Sigmoid colon (tissue), 7 donors: ENCODE data around the gene PCAT6. TPM values are rescaled to one million over a fixed set of nuclear protein-coding genes. Genes with fewer than 3 reads are reported as not detected.

Experiments used
- DNase-seq: peaks from one replicate; pipeline ENCODE4 v3.0.0-alpha.2; 2019
- H3K27ac ChIP-seq, 4 donors: fragments of 200-600 bp; sonication (generic); one replicate each; pipeline ENCODE4 v1.5.1; 2016 to 2019; ENCODE audit warnings: mild to moderate bottlenecking in 1 of 4
- H3K27me3 ChIP-seq, 3 donors: fragments of 200-600 bp; sonication (generic); one replicate each; pipeline ENCODE4 v1.5.1; 2019; ENCODE audit warnings: mild to moderate bottlenecking in 1 of 3
- H3K36me3 ChIP-seq, 4 donors: fragments of 200-600 bp; sonication (generic); one replicate each; pipeline ENCODE4 v1.5.1; 2016 to 2019
- H3K4me1 ChIP-seq, 4 donors: fragments of 200-600 bp; sonication (generic); one replicate each; pipeline ENCODE4 v1.5.1; 2017 to 2019
- H3K4me3 ChIP-seq, 4 donors: fragments of 200-600 bp; sonication (generic); one replicate each; pipeline ENCODE4 v1.5.1; 2017 to 2019; ENCODE audit warnings: mild to moderate bottlenecking in 2 of 4, moderate library complexity in 1 of 4
- H3K9me3 ChIP-seq, 4 donors: fragments of 200-600 bp in 3 of 4; sonication (generic) in 3 of 4; one replicate each; pipeline versions ENCODE4 v1.5.1 to v1.6.1; 2013 to 2019
- CTCF ChIP-seq, 4 experiments: fragments of 450-650 bp in 3 of 4; fragments of 200-600 bp in 1 of 4; IDR thresholded peaks; one replicate each; pipeline ENCODE4 v1.5.1; 2016 to 2019; ENCODE audit warnings: antibody characterized with exemption in 4 of 4, mild to moderate bottlenecking in 3 of 4, moderate library complexity in 2 of 4
- EP300 ChIP-seq, 4 donors: sonication (generic); formaldehyde crosslinking; IDR thresholded peaks; one replicate each; pipeline ENCODE4 v1.6.1; 2017; ENCODE audit warnings: antibody characterized with exemption in 4 of 4
- POLR2A ChIP-seq, 2 donors: fragments of 450-650 bp; IDR thresholded peaks; one replicate each; pipeline ENCODE4 v1.6.1; 2016; ENCODE audit warnings: antibody characterized with exemption in 2 of 2, mild to moderate bottlenecking in 2 of 2, moderate library complexity in 2 of 2
- POLR2AphosphoS5 ChIP-seq, 4 donors: sonication (generic); formaldehyde crosslinking; IDR thresholded peaks; one replicate each; pipeline ENCODE4 v1.6.1; 2017; ENCODE audit warnings: antibody characterized with exemption in 4 of 4
- WGBS, 2 donors: extraction: QIAGEN DNeasy Blood & Tissue Kit; methylation state at CpG; one replicate each; pipeline ENCODE4 v1.1.7; 2013; 5-methylcytosine and 5-hydroxymethylcytosine counted together
- intact Hi-C: fragments of 100-400 bp; cut with DNase I; formaldehyde crosslinking; loops from one replicate; pipeline ENCODE4 v1.15.1; 2023
- polyA plus RNA-seq, 3 donors: library from polyadenylated mRNA; stranded (reverse); fragments of 200-250 nt; gene quantifications; one replicate each; pipeline ENCODE4 v1.2.3, GENCODE V29; 2013
- total RNA-seq, 4 donors: library from RNA; depleted of rRNA; stranded (reverse); fragments of >200 nt; gene quantifications; one replicate each; pipeline ENCODE4 v1.1.0, GENCODE V29; 2016
- donor health status: healthy with polysubstance abuse.
- donor health status: Bipolar disorder and iron deficiency.
- donor health status: healthy.

The PCAT6 gene
- total and polyA plus RNA-seq, 7 donors = 1.6 to 1.7 TPM; not detected in 5

GRCh38 chr1:202831906-202832305 lies 21.2 kb downstream of the PCAT6 start:
- Histone ChIP-seq H3K4me3 (no peak overlapping the region), H3K27ac (no peak overlapping the region), H3K36me3 (no peaks in the 10 kb centered on the region), H3K27me3 (no peaks in the 10 kb centered on the region), H3K9me3 (no peaks in the 10 kb centered on the region), H3K4me1 (no peaks in the 10 kb centered on the region)
- TF ChIP-seq POLR2A (IDR thresholded peaks at IDR 0.05) = no peak
- intact Hi-C loops = no loop called here
- 77 to 94% methylated on average over 3 of the region's 3 CpGs for WGBS, 2 donors
- no peak for DNase-seq

- Histone ChIP-seq H3K4me3 (no peak overlapping the region), H3K36me3 (no peaks in the 10 kb centered on the region), H3K27ac (no peak overlapping the region), H3K9me3 (no peaks in the 10 kb centered on the region), H3K4me1 (no peaks in the 10 kb centered on the region), H3K27me3 (no peaks in the 10 kb centered on the region)
- TF ChIP-seq EP300 (IDR thresholded peaks at IDR 0.05) = no peak
- TF ChIP-seq POLR2A (IDR thresholded peaks at IDR 0.05) = no peak
- no peak for TF ChIP-seq POLR2AphosphoS5 (IDR thresholded peaks at IDR 0.05)
- TF ChIP-seq CTCF (IDR thresholded peaks at IDR 0.05) = no peak
- intact Hi-C loops = no loop called here
- DNase-seq = no peak
- WGBS, 2 donors = 79 to 90% methylated on average over 10 of the region's 10 CpGs
Measured at GRCh38 chr1:202834771-202835547, 24.2 kb downstream of the PCAT6 start.

- no peaks in the 10 kb centered on the region for H3K36me3 ChIP-seq
- TF ChIP-seq EP300 (IDR thresholded peaks at IDR 0.05) = no peak
- TF ChIP-seq POLR2AphosphoS5 (IDR thresholded peaks at IDR 0.05) = no peak
- TF ChIP-seq POLR2A (IDR thresholded peaks at IDR 0.05) = no peak
- TF ChIP-seq CTCF (IDR thresholded peaks at IDR 0.05) = no peak
- H3K27me3 ChIP-seq = no peaks in the 10 kb centered on the region
- no peaks in the 10 kb centered on the region for H3K4me1 ChIP-seq
- no peak for DNase-seq
- H3K27ac ChIP-seq = no peak overlapping the region
- H3K4me3 ChIP-seq = no peak overlapping the region
- 25 to 44% methylated on average over 3 of the region's 3 CpGs for WGBS, 2 donors
- intact Hi-C loops = no loop called here
- no peaks in the 10 kb centered on the region for H3K9me3 ChIP-seq
Measured at GRCh38 chr1:202835548-202836072, 24.9 kb downstream of the PCAT6 start.

DNA sequence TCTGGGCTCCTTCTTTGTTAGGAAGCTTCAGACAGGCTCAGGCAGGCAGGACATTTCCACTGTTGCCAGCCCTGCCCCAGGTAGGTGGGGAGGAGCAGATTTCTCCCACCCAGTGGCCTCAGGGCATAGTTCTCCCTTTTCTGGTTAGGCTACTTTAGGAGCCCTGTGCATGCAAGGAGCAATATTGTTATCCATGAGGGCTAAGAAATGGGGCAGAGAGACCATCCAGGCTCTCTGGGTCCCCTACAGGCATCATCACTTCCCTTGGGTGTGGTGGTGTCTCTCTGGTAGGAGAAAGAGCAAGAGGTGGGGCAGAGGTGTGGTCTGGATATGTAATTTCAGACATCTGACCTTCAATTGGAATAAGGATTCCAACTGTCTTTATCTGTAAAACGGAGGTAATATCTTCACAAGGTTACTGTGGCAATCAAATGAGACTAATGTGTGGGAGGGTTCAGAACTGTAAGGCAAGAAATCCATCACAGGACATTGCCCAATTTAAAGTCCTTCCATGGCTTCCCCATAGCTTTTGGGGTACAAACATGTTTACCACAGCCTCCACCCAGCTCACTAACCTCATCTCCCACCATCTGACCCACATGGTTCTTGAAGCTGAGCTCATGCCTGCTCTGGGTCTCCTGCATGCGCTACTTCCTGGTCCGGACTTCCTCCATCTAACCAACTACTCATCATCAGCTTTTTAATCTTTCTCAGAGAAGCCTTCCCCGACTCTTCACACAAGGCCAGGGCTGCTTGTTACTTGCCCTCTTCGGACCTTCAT lies 26.1 kb downstream of the PCAT6 start:
- H3K36me3 ChIP-seq = no peaks in the 10 kb centered on the region
- no peaks in the 10 kb centered on the region for H3K9me3 ChIP-seq
- no peaks in the 10 kb centered on the region for H3K27me3 ChIP-seq
- H3K4me1 ChIP-seq = no peaks in the 10 kb centered on the region
- intact Hi-C loops = no loop called here
- no peak for TF ChIP-seq POLR2A (IDR thresholded peaks at IDR 0.05)
- no peak for TF ChIP-seq EP300 (IDR thresholded peaks at IDR 0.05)
- no peak for TF ChIP-seq CTCF (IDR thresholded peaks at IDR 0.05)
- TF ChIP-seq POLR2AphosphoS5 (IDR thresholded peaks at IDR 0.05) = no peak
- WGBS, 2 donors = 64 to 71% methylated on average over 5 of the region's 5 CpGs
- no peak for DNase-seq
- H3K4me3 ChIP-seq = no peak overlapping the region
- no peak overlapping the region for H3K27ac ChIP-seq

GRCh38 chr1:202837746-202838262 lies 27.1 kb downstream of the PCAT6 start:
- Histone ChIP-seq H3K27ac (no peak overlapping the region), H3K27me3 (no peaks in the 10 kb centered on the region), H3K4me3 (no peak overlapping the region), H3K4me1 (no peaks in the 10 kb centered on the region), H3K36me3 (no peaks in the 10 kb centered on the region), H3K9me3 (no peaks in the 10 kb centered on the region)
- DNase-seq = no peak
- intact Hi-C loops = no loop called here
- 93 to 94% methylated on average over 5 of the region's 5 CpGs for WGBS, 2 donors
- no peak for TF ChIP-seq EP300 (IDR thresholded peaks at IDR 0.05)
- TF ChIP-seq POLR2AphosphoS5 (IDR thresholded peaks at IDR 0.05) = no peak
- TF ChIP-seq POLR2A (IDR thresholded peaks at IDR 0.05) = no peak
- TF ChIP-seq CTCF (IDR thresholded peaks at IDR 0.05) = no peak
